GM23338 (cell line): ENCODE results near the gene PCDHGB4. TPM values are rescaled to one million over a fixed set of nuclear protein-coding genes. Genes with fewer than 3 reads are reported as not detected.
A peak's percentile ranks its signal among the peaks of the same experiment; 100 is the strongest.

Source experiments
- ATAC-seq: fragments of 200-7000 bp; cut with Tn5 transposase; 3 replicates; pipeline ENCODE4 v1.9.1; 2020
- DNase-seq: peaks from one replicate; pipeline ENCODE4 v3.0.0-alpha.2; 2015; ENCODE audit warnings: low spot score
- H2AFZ ChIP-seq: fragments of 200-600 bp; sonication (generic); 2 replicates; pipeline ENCODE4 v1.8.0; 2016; ENCODE audit warnings: antibody characterized with exemption, mild to moderate bottlenecking, moderate library complexity
- H3F3A ChIP-seq: fragments of 200-600 bp; sonication (generic); replicated peaks from 2 replicates; pipeline ENCODE4 v1.8.0; 2017; ENCODE audit warnings: antibody characterized with exemption, mixed run types, low read depth
- H3K27ac ChIP-seq: fragments of 200-600 bp; sonication (generic); 2 replicates; pipeline ENCODE4 v1.6.1; 2016; ENCODE audit warnings: low read depth
- H3K27me3 ChIP-seq: fragments of 200-600 bp; sonication (generic); 2 replicates; pipeline ENCODE4 v1.8.0; 2016; ENCODE audit warnings: mild to moderate bottlenecking, mixed run types, moderate library complexity; ENCODE audit not compliant: insufficient read depth
- H3K36me3 ChIP-seq: fragments of 200-600 bp; sonication (generic); 2 replicates; pipeline ENCODE4 v1.8.0; 2016; ENCODE audit warnings: mild to moderate bottlenecking; ENCODE audit not compliant: insufficient read depth
- H3K4me1 ChIP-seq: fragments of 200-600 bp; sonication (generic); 2 replicates; pipeline ENCODE4 v1.8.0; 2016; ENCODE audit warnings: mild to moderate bottlenecking, moderate library complexity; ENCODE audit not compliant: insufficient read depth
- H3K4me2 ChIP-seq: fragments of 200-600 bp; sonication (generic); 2 replicates; pipeline ENCODE4 v1.7.1; 2017; ENCODE audit warnings: mixed run types
- H3K4me3 ChIP-seq: fragments of 200-600 bp; sonication (generic); 2 replicates; pipeline ENCODE4 v1.6.1; 2016; ENCODE audit warnings: mixed run types
- H3K79me2 ChIP-seq: fragments of 200-600 bp; sonication (generic); replicated peaks from 2 replicates; pipeline ENCODE4 v1.8.0; 2017; ENCODE audit warnings: mild to moderate bottlenecking; ENCODE audit not compliant: insufficient read depth
- H3K9me2 ChIP-seq: fragments of 200-600 bp; sonication (generic); 2 replicates; pipeline ENCODE4 v1.8.0; 2017; ENCODE audit not compliant: insufficient read depth
- H4K20me1 ChIP-seq: fragments of 200-600 bp; sonication (generic); replicated peaks from 2 replicates; pipeline ENCODE4 v1.8.0; 2017; ENCODE audit warnings: mild to moderate bottlenecking; ENCODE audit not compliant: insufficient read depth
- H3K27ac Mint-ChIP-seq: 2 replicates; pipeline ENCODE4 v1.8.0; 2020; ENCODE audit warnings: inconsistent platforms, mild to moderate bottlenecking, moderate library complexity, mixed read lengths
- H3K27me3 Mint-ChIP-seq: 3 replicates; pipeline ENCODE4 v1.8.0; 2022; ENCODE audit warnings: low read depth, mild to moderate bottlenecking, moderate library complexity, mixed read lengths, inconsistent platforms; ENCODE audit not compliant: insufficient read depth, poor library complexity
- H3K36me3 Mint-ChIP-seq: 3 replicates; pipeline ENCODE4 v1.8.0; 2021; ENCODE audit warnings: low read depth, mild to moderate bottlenecking, inconsistent platforms, moderate library complexity, mixed read lengths
- H3K4me1 Mint-ChIP-seq: 3 replicates; pipeline ENCODE4 v1.8.0; 2020; ENCODE audit warnings: mild to moderate bottlenecking, inconsistent platforms, mixed read lengths
- H3K4me3 Mint-ChIP-seq: 3 replicates; pipeline ENCODE4 v1.8.0; 2021; ENCODE audit warnings: moderate library complexity, mild to moderate bottlenecking, inconsistent platforms, mixed read lengths
- H3K9me3 Mint-ChIP-seq: 3 replicates; pipeline ENCODE4 v1.8.0; 2020; ENCODE audit warnings: moderate library complexity, mild to moderate bottlenecking, inconsistent platforms, mixed read lengths
- CTCF ChIP-seq, 2 experiments: fragments of 200-600 bp in 1 of 2; sonication (generic) in 1 of 2; conservative IDR thresholded peaks; 2 replicates each; pipeline versions ENCODE4 v1.5.1 to v1.6.1; 2016 to 2017; ENCODE audit warnings: antibody characterized with exemption in 2 of 2, low read depth in 2 of 2, mild to moderate bottlenecking in 2 of 2, moderate library complexity in 1 of 2
- ETS1 ChIP-seq: IDR thresholded peaks from 2 replicates; pipeline ENCODE4 v1.6.1; 2016; ENCODE audit warnings: antibody characterized with exemption
- EZH2 ChIP-seq: fragments of 200-600 bp; sonication (generic); IDR thresholded peaks from one replicate; pipeline ENCODE4 v1.8.0; 2017; ENCODE audit warnings: antibody characterized with exemption, mild to moderate bottlenecking, low read depth; ENCODE audit not compliant: unreplicated experiment
- EZH2phosphoT487 ChIP-seq: fragments of 200-600 bp; sonication (generic); IDR thresholded peaks from one replicate; pipeline ENCODE4 v1.8.1; 2018; ENCODE audit warnings: antibody characterized with exemption; ENCODE audit not compliant: unreplicated experiment
- JUNB ChIP-seq: IDR thresholded peaks from one replicate; pipeline ENCODE4 v1.6.1; 2016; ENCODE audit warnings: antibody characterized with exemption; ENCODE audit not compliant: unreplicated experiment
- POLR2AphosphoS5 ChIP-seq: IDR thresholded peaks from 2 replicates; pipeline ENCODE4 v1.6.1; 2016; ENCODE audit warnings: antibody characterized with exemption, low read depth
- STAT1 ChIP-seq: IDR thresholded peaks from one replicate; pipeline ENCODE4 v1.6.1; 2016; ENCODE audit warnings: antibody characterized with exemption; ENCODE audit not compliant: unreplicated experiment
- ZNF114 ChIP-seq: fragments of 250-450 bp; sonication (Bioruptor Pico); IDR thresholded peaks from 2 replicates; pipeline ENCODE4 v1.5.0; 2020; ENCODE audit warnings: mild to moderate bottlenecking, moderate library complexity
- ZNF462 ChIP-seq: fragments of 250-450 bp; sonication (Bioruptor Pico); IDR thresholded peaks from 2 replicates; pipeline ENCODE4 v1.5.0; 2020; ENCODE audit warnings: mild to moderate bottlenecking, moderate library complexity
- polyA plus RNA-seq: library from polyadenylated mRNA; unstranded; fragments of >200 nt; fragmentation: Nextera tagmentation; extraction: Ambion mirVana; gene quantifications from 2 replicates; pipeline ENCODE4 v1.2.1, GENCODE V29; 2016
- total RNA-seq: library from RNA; depleted of rRNA; stranded (reverse); fragments of >200 nt; shearing (Covaris generic); gene quantifications from 2 replicates; pipeline ENCODE4 v1.2.3, GENCODE V29; 2014

PCDHGB4 gene
- total and polyA plus RNA-seq, 2 experiments from 2014 or later, result 3.5 to 16.6 TPM

GRCh38 chr5:141420855-141421488 lies 33.5 kb downstream of the PCDHGB4 start, which contains the start of gene PCDHGA11:
PCDHGA11 (plus strand) TSS chr5:141421051; CDS start chr5:141421228, 177 bp downstream.
- Mint-ChIP-seq H3K27ac (no peak within 1 kb of the TSS; the same call in none of the 2 replicates), H3K36me3 (peaks cover 73% of the 10 kb centered on the region), H3K4me3 (peak within 1 kb of the TSS; percentile 77), H3K4me1 (peaks cover 7% of the 10 kb centered on the region), H3K27me3 (peaks cover 28% of the 10 kb centered on the region), H3K9me3 (peaks cover 71% of the 10 kb centered on the region)
- no peaks in the 10 kb centered on the region for H3K9me2 ChIP-seq
- ATAC-seq, result peak; percentile 31
- peak within 1 kb of the TSS; percentile 73; the same call in 1 of the 2 replicates for H2AFZ ChIP-seq
- no peaks in the 10 kb centered on the region for H4K20me1 ChIP-seq
- peak; percentile 90 for DNase-seq
- H3K36me3 ChIP-seq, result no peaks in the 10 kb centered on the region
- no peak within 1 kb of the TSS for H3K27ac ChIP-seq
- peak within 1 kb of the TSS; percentile 62 for H3K4me3 ChIP-seq
- TF ChIP-seq CTCF (conservative IDR thresholded peaks at IDR 0.05; ENCODE audit: low read depth in 2 of 2) (peak; percentile 89), ZNF114 (no peak), STAT1 (no peak)
- H3K4me2 ChIP-seq, result peak within 1 kb of the TSS; percentile 77
- H3K27me3 ChIP-seq, result peaks cover 20% of the 10 kb centered on the region
- H3K4me1 ChIP-seq, result no peaks in the 10 kb centered on the region
- H3F3A ChIP-seq, result no peaks in the 10 kb centered on the region
- H3K79me2 ChIP-seq, result no peaks in the 10 kb centered on the region; the same call in 1 of the 2 replicates

- Mint-ChIP-seq H3K36me3 (peaks cover 78% of the 10 kb centered on the region), H3K27me3 (peaks cover 28% of the 10 kb centered on the region), H3K4me1 (peaks cover 7% of the 10 kb centered on the region), H3K4me3 (peak overlapping the region; percentile 77), H3K9me3 (peaks cover 76% of the 10 kb centered on the region), H3K27ac (no peak overlapping the region; the same call in 1 of the 2 replicates)
- Histone ChIP-seq H3K4me1 (no peaks in the 10 kb centered on the region), H3F3A (no peaks in the 10 kb centered on the region), H3K9me2 (no peaks in the 10 kb centered on the region), H3K27ac (no peak overlapping the region), H3K4me3 (peak overlapping the region; percentile 62), H3K4me2 (peak overlapping the region; percentile 77), H3K36me3 (no peaks in the 10 kb centered on the region), H3K27me3 (peaks cover 20% of the 10 kb centered on the region), H3K79me2 (no peaks in the 10 kb centered on the region; the same call in 1 of the 2 replicates), H4K20me1 (no peaks in the 10 kb centered on the region), H2AFZ (peak overlapping the region; percentile 73; the same call in 1 of the 2 replicates)
- peak; percentile 36 for DNase-seq
- no peak for ATAC-seq
- TF ChIP-seq JUNB (no peak), POLR2AphosphoS5 (no peak), EZH2 (no peak), ZNF462 (CRISPR knock-in tag) (no peak), EZH2phosphoT487 (no peak), ZNF114 (no peak), CTCF (conservative IDR thresholded peaks at IDR 0.05; ENCODE audit: low read depth in 2 of 2) (no peak), ETS1 (no peak)
These were observed 34.0 kb downstream of the PCDHGB4 start for GRCh38 chr5:141421489-141421855.
